GM19099 (cell line): ENCODE measurements around the gene S100A8.

Experiments
- POLR2A ChIP-seq: IDR thresholded peaks from 3 replicates; pipeline ENCODE4 v1.6.1; 2011; ENCODE audit warnings: low read depth; ENCODE audit not compliant: insufficient read length; ENCODE audit errors: extremely low read depth

Gene S100A8

GRCh38 chr1:153349363-153350320 lies 41.2 kb downstream of the S100A8 start:
- no peak for TF ChIP-seq POLR2A

- no peak for TF ChIP-seq POLR2A
These were observed 42.1 kb downstream of the S100A8 start, which contains the start of gene PGLYRP4 for GRCh38 chr1:153348511-153349362. TSS of gene PGLYRP4 (minus strand) at chr1:153348841. CDS start at chr1:153347932, 909 bp downstream.

GRCh38 chr1:153347856-153348255 lies 43.0 kb downstream of the S100A8 start:
- TF ChIP-seq POLR2A, result no peak

- no peak for TF ChIP-seq POLR2A
These were observed 44.7 kb downstream of the S100A8 start for GRCh38 chr1:153346077-153346723.

- no peak for TF ChIP-seq POLR2A
These were observed 45.4 kb downstream of the S100A8 start for GRCh38 chr1:153345187-153346076.

GRCh38 chr1:153344718-153345025 lies 46.2 kb downstream of the S100A8 start:
- TF ChIP-seq POLR2A, result no peak

GRCh38 chr1:153343811-153344717 lies 46.8 kb downstream of the S100A8 start:
- peak; percentile 50 for TF ChIP-seq POLR2A

- no peak for TF ChIP-seq POLR2A
These were observed 47.7 kb downstream of the S100A8 start for GRCh38 chr1:153343040-153343681.

GRCh38 chr1:153342178-153342577 lies 48.7 kb downstream of the S100A8 start:
- no peak for TF ChIP-seq POLR2A

GRCh38 chr1:153341431-153341934 lies 49.4 kb downstream of the S100A8 start:
- no peak for TF ChIP-seq POLR2A

- TF ChIP-seq POLR2A, result no peak
These were observed 50.5 kb downstream of the S100A8 start for GRCh38 chr1:153340356-153340755.
